Endothelial cell of umbilical vein (primary cell): Measurements from ENCODE around the gene EVC. TPM values are rescaled to one million over a fixed set of nuclear protein-coding genes. Genes with fewer than 3 reads are reported as not detected.

Experiments
- BruUV-seq: library from RNA; stranded (reverse); fragments of 400-500 nt; replicated peaks from 2 replicates; lab custom pipeline; 2021; lab: Mats Ljungman, UMichigan
- CTCF ChIA-PET: fragments of 300-600, 350-600 bp; sonication (Branson Sonifier 250); formaldehyde crosslinking; loops from one replicate; lab custom pipeline; 2021; ENCODE audit warnings: antibody characterized with exemption, inconsistent platforms; lab: Charles Lee
- POLR2A ChIA-PET: fragments of 300-600, 350-600 bp; sonication (Branson Sonifier 250); formaldehyde crosslinking; loops from one replicate; lab custom pipeline; 2021; ENCODE audit warnings: antibody characterized with exemption, inconsistent platforms; lab: Charles Lee
- DNase-seq: peaks from one replicate; pipeline ENCODE4 v3.0.0-alpha.2; 2011; ENCODE audit warnings: low read depth, low spot score
- FAIRE-seq: peaks from 2 replicates; lab custom pipeline; 2011; peaks lifted over from hg19 to GRCh38; lab: Jason Lieb, UNC
- H2AFZ ChIP-seq: 2 replicates; pipeline ENCODE4 v1.6.0; 2012; ENCODE audit warnings: low read depth, low read length, control low read depth, inconsistent platforms
- H3K27ac ChIP-seq: 2 replicates; pipeline ENCODE4 v1.5.1; 2011; ENCODE audit warnings: low read depth, mild to moderate bottlenecking, control low read depth, low read length, moderate library complexity; ENCODE audit not compliant: insufficient read depth
- H3K27me3 ChIP-seq, 2 experiments: 2 replicates each; pipeline versions ENCODE4 v1.6.0 to v1.6.1; 2011; ENCODE audit warnings: low read length in 2 of 2, mixed read lengths in 1 of 2; ENCODE audit not compliant: control insufficient read depth in 2 of 2, insufficient read depth in 2 of 2
- H3K36me3 ChIP-seq, 2 experiments: 2 replicates in 1 of 2; 3 replicates in 1 of 2; pipeline ENCODE4 v1.5.1; 2011; ENCODE audit warnings: low read length in 2 of 2, mild to moderate bottlenecking in 1 of 2, moderate library complexity in 1 of 2; ENCODE audit not compliant: control insufficient read depth in 2 of 2, insufficient read depth in 2 of 2; ENCODE audit errors: extremely low read depth in 1 of 2
- H3K4me1 ChIP-seq: 3 replicates; pipeline ENCODE4 v1.5.1; 2011; ENCODE audit warnings: mild to moderate bottlenecking, low read length; ENCODE audit not compliant: control insufficient read depth, insufficient read depth; ENCODE audit errors: extremely low read depth
- H3K4me2 ChIP-seq: 2 replicates; pipeline ENCODE4 v1.6.1; 2011; ENCODE audit warnings: low read length, control low read depth, mixed read lengths; ENCODE audit not compliant: insufficient read depth
- H3K4me3 ChIP-seq, 3 experiments: fragments of 200-600 bp in 1 of 3; sonication (generic), shearing (Covaris generic) in 1 of 3; replicated peaks in 1 of 3; 2 replicates each; pipeline ENCODE4 v1.5.1; 2011 to 2016; ENCODE audit warnings: control low read depth in 3 of 3, low read length in 3 of 3, mild to moderate bottlenecking in 2 of 3, inconsistent platforms in 1 of 3, low read depth in 1 of 3, moderate library complexity in 1 of 3; ENCODE audit not compliant: insufficient read depth in 1 of 3
- H3K79me2 ChIP-seq: 2 replicates; pipeline ENCODE4 v1.6.0; 2012; ENCODE audit warnings: low read length, inconsistent platforms; ENCODE audit not compliant: control insufficient read depth, insufficient read depth
- H3K9ac ChIP-seq: replicated peaks from 2 replicates; pipeline ENCODE3; 2011; ENCODE audit warnings: low read length, control low read depth; ENCODE audit not compliant: insufficient read depth; ENCODE audit errors: extremely low read depth
- H3K9me1 ChIP-seq: replicated peaks from 3 replicates; pipeline ENCODE4 v1.6.0; 2011; ENCODE audit warnings: mild to moderate bottlenecking, low read length; ENCODE audit not compliant: control insufficient read depth, insufficient read depth; ENCODE audit errors: extremely low read depth
- H3K9me3 ChIP-seq: replicated peaks from 2 replicates; pipeline ENCODE4 v1.5.1; 2012; ENCODE audit warnings: low read length, inconsistent platforms; ENCODE audit not compliant: control insufficient read depth, insufficient read depth
- H4K20me1 ChIP-seq: replicated peaks from 2 replicates; pipeline ENCODE3; 2011; ENCODE audit warnings: mild to moderate bottlenecking, low read length; ENCODE audit not compliant: control insufficient read depth, insufficient read depth; ENCODE audit errors: extremely low read depth
- EZH2 ChIP-seq: IDR thresholded peaks from 2 replicates; pipeline ENCODE4 v1.6.1; 2012; ENCODE audit warnings: borderline replicate concordance, low read depth, mild to moderate bottlenecking, moderate library complexity, low read length, inconsistent platforms; ENCODE audit not compliant: severe bottlenecking
- FOS ChIP-seq: IDR thresholded peaks from 2 replicates; pipeline ENCODE4 v1.6.1; 2011; ENCODE audit warnings: mild to moderate bottlenecking, low read length, moderate library complexity, borderline replicate concordance; ENCODE audit not compliant: insufficient read depth
- GATA2 ChIP-seq: IDR thresholded peaks from 2 replicates; pipeline ENCODE4 v1.7.0; 2011; ENCODE audit warnings: low read depth, mild to moderate bottlenecking, moderate library complexity, mixed read lengths, low read length; ENCODE audit not compliant: insufficient read length, insufficient read depth
- JUN ChIP-seq: IDR thresholded peaks from 2 replicates; pipeline ENCODE4 v1.6.1; 2011; ENCODE audit warnings: borderline replicate concordance, low read depth; ENCODE audit not compliant: insufficient read length, insufficient read depth
- MYC ChIP-seq: IDR thresholded peaks from one replicate; pipeline ENCODE4 v1.6.1; 2011; ENCODE audit warnings: mild to moderate bottlenecking, low read depth, low read length
- POLR2A ChIP-seq: IDR thresholded peaks from 2 replicates; pipeline ENCODE4 v1.6.1; 2012; ENCODE audit warnings: low read depth, mild to moderate bottlenecking, control low read depth, low read length
- POLR2AphosphoS5 ChIP-seq: IDR thresholded peaks from 2 replicates; pipeline ENCODE4 v1.6.1; 2012; ENCODE audit warnings: low read depth, mild to moderate bottlenecking, control low read depth, low read length, moderate library complexity; ENCODE audit not compliant: insufficient read depth
- dilution Hi-C: fragments of 300-500 bp; cut with MboI; formaldehyde crosslinking; loops from one replicate; pipeline ENCODE4 v1.15.0; 2019; ENCODE audit warnings: low sequenced_read_pairs; ENCODE audit not compliant: extremely low pct_ligation_motif_present
- intact Hi-C: fragments of 100-400 bp; cut with micrococcal nuclease; formaldehyde crosslinking; loops from one replicate; pipeline ENCODE4 v1.10.0; 2022
- polyA plus RNA-seq, 4 experiments: library from polyadenylated mRNA; depleted of rRNA in 3 of 4; stranded (reverse) in 3 of 4; unstranded in 1 of 4; fragments of >200 nt; gene quantifications; 2 replicates each; pipeline versions ENCODE4 v1.2.1 to v1.2.3, GENCODE V29; 2011 to 2012; ENCODE audit warnings: missing spikeins in 1 of 4
- total RNA-seq: library from RNA; stranded (reverse); gene quantifications from 2 replicates; pipeline ENCODE4 v1.2.3, GENCODE V29; 2021
- TF ChIP-seq, protein P1 (sequence below): IDR thresholded peaks from 2 replicates; pipeline ENCODE4 v1.6.1; 2011; ENCODE audit not compliant: insufficient read depth, insufficient read length
- TF ChIP-seq, protein P2 (sequence below), 2 donors: IDR thresholded peaks; 1 replicate in 1 of 2; 2 replicates in 1 of 2; pipeline ENCODE4 v1.5.1; 2011; ENCODE audit warnings: low read length in 2 of 2, mild to moderate bottlenecking in 2 of 2, moderate library complexity in 2 of 2, control low read depth in 1 of 2, inconsistent platforms in 1 of 2, low read depth in 1 of 2; ENCODE audit not compliant: insufficient read depth in 1 of 2; ENCODE audit errors: extremely low read depth in 1 of 2

The EVC gene
- total and polyA plus RNA-seq, 2 donors (not counting 3 experiments of a cell fraction or from before 2014, with no cell fraction given), result 6.3 to 31.6 TPM

DNA sequence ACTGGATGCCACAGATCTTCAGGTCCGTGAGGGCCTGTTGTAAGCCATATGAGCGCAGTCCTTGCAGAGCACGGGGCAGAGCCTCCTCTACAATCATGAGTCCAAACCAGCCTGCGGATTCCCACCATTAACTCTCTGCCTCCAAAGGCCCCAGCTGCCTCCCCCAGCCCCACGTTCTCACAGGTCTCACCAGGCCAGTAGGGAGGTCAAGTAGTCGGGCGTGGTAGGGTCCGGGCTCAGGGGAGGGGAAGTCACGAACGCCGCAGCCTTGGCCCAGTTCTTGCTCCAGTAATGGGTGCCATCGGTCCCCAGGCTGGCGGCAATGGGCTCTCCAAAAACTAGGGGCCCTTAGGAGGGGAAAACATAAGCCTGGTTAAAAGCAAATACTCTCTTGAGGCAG, 128.3 kb downstream of the EVC start:
- ChIA-PET CTCF (no interaction called here), POLR2A (no interaction called here)
- no peak for TF ChIP-seq JUN
- TF ChIP-seq EZH2, result no peak
- TF ChIP-seq MYC, result no peak
- no peak for TF ChIP-seq GATA2
- no peak for TF ChIP-seq POLR2A
- TF ChIP-seq FOS, result no peak
- TF ChIP-seq, protein P1, sequence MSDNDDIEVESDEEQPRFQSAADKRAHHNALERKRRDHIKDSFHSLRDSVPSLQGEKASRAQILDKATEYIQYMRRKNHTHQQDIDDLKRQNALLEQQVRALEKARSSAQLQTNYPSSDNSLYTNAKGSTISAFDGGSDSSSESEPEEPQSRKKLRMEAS, result no peak
- TF ChIP-seq, protein P2, sequence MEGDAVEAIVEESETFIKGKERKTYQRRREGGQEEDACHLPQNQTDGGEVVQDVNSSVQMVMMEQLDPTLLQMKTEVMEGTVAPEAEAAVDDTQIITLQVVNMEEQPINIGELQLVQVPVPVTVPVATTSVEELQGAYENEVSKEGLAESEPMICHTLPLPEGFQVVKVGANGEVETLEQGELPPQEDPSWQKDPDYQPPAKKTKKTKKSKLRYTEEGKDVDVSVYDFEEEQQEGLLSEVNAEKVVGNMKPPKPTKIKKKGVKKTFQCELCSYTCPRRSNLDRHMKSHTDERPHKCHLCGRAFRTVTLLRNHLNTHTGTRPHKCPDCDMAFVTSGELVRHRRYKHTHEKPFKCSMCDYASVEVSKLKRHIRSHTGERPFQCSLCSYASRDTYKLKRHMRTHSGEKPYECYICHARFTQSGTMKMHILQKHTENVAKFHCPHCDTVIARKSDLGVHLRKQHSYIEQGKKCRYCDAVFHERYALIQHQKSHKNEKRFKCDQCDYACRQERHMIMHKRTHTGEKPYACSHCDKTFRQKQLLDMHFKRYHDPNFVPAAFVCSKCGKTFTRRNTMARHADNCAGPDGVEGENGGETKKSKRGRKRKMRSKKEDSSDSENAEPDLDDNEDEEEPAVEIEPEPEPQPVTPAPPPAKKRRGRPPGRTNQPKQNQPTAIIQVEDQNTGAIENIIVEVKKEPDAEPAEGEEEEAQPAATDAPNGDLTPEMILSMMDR (IDR thresholded peaks at IDR 0.05; ENCODE audit: extremely low read depth in 1 of 2, insufficient read depth in 1 of 2, low read depth in 1 of 2, low read length in 2 of 2), result no peak
- no peak for TF ChIP-seq POLR2AphosphoS5
- H3K4me2 ChIP-seq, result no peak overlapping the region
- H2AFZ ChIP-seq, result no peak overlapping the region
- no peaks in the 10 kb centered on the region for H3K4me1 ChIP-seq
- H3K9me3 ChIP-seq, result no peaks in the 10 kb centered on the region
- intact Hi-C loops, result no loop called here
- H4K20me1 ChIP-seq, result no peaks in the 10 kb centered on the region
- no peak overlapping the region for H3K9ac ChIP-seq
- H3K36me3 ChIP-seq, result no peaks in the 10 kb centered on the region
- H3K27me3 ChIP-seq, result no peaks in the 10 kb centered on the region
- no TSS peak for BruUV-seq
- dilution Hi-C loops, result no loop called here
- no peak overlapping the region for H3K27ac ChIP-seq
- no peaks in the 10 kb centered on the region for H3K79me2 ChIP-seq
- FAIRE-seq (no peak), DNase-seq (no peak)
- H3K4me3 ChIP-seq, result no peak overlapping the region
- H3K9me1 ChIP-seq, result no peaks in the 10 kb centered on the region
